Adrenal gland (tissue), 12 donors: Measurements from ENCODE around the gene GNPAT. TPM values are rescaled to one million over a fixed set of nuclear protein-coding genes. Genes with fewer than 3 reads are reported as not detected.

Experiments
- DNase-seq, 7 donors: peaks; one replicate each; pipeline ENCODE4 v3.0.0-alpha.2; 2019 to 2020
- H3K27ac ChIP-seq, 5 donors: fragments of 200-600 bp; sonication (generic) in 4 of 5; 1 replicate in 3 of 5; 2 replicates in 2 of 5; pipeline versions ENCODE4 v1.5.1 to v1.8.0; 2016 to 2020; ENCODE audit warnings: mild to moderate bottlenecking in 1 of 5
- H3K27me3 ChIP-seq: fragments of 200-600 bp; 2 replicates; pipeline ENCODE4 v1.8.0; 2021
- H3K36me3 ChIP-seq, 2 donors: fragments of 200-600 bp; replicated peaks in 1 of 2; 1 replicate in 1 of 2; 2 replicates in 1 of 2; pipeline versions ENCODE4 v1.5.1 to v1.8.0; 2018 to 2022
- H3K4me1 ChIP-seq, 2 donors: fragments of 200-600 bp; replicated peaks in 1 of 2; 1 replicate in 1 of 2; 2 replicates in 1 of 2; pipeline versions ENCODE4 v1.5.1 to v1.8.0; 2018 to 2021
- H3K4me3 ChIP-seq, 4 donors: fragments of 200-600 bp; sonication (generic) in 3 of 4; one replicate each; pipeline ENCODE4 v1.5.1; 2016 to 2018
- H3K9me3 ChIP-seq, 3 donors: fragments of 200-600 bp; sonication (generic) in 1 of 3; replicated peaks in 1 of 3; 1 replicate in 2 of 3; 2 replicates in 1 of 3; pipeline versions ENCODE4 v1.5.1 to v1.8.0; 2016 to 2021
- POLR2A ChIP-seq, 2 donors: fragments of 450-650 bp; IDR thresholded peaks; one replicate each; pipeline ENCODE4 v1.6.1; 2017; ENCODE audit warnings: antibody characterized with exemption in 2 of 2, mild to moderate bottlenecking in 2 of 2, moderate library complexity in 1 of 2
- WGBS, 4 donors: extraction: QIAGEN DNeasy Blood & Tissue Kit in 2 of 4; methylation state at CpG; one replicate each; pipeline versions ENCODE4 v1.1.5 to v1.1.7; 2013 to 2017; 5-methylcytosine and 5-hydroxymethylcytosine counted together
- intact Hi-C, 2 donors: fragments of 100-400 bp; cut with DNase I; formaldehyde crosslinking; loops; one replicate each; pipeline versions ENCODE4 v1.14.1 to v1.15.0; 2022 to 2023
- polyA plus RNA-seq, 3 donors: library from polyadenylated mRNA; stranded (reverse); fragments of 200-250 nt in 2 of 3; fragments of 350-450 nt in 1 of 3; fragmentation: Illumina TruSeq in 1 of 3; extraction: RNeasy Lipid Tissue Mini Kit (QIAGEN cat#74804) in 1 of 3; gene quantifications; one replicate each; pipeline ENCODE4 v1.2.3, GENCODE V29; 2013 to 2014
- total RNA-seq, 9 donors: library from RNA; depleted of rRNA in 4 of 9; stranded (reverse); fragments of >200 nt in 4 of 9; fragments of 120-200 nt in 1 of 9; fragmentation: NEBNext Ultra II Directional in 1 of 9; extraction: Animal tissue kit (Norgen Biotek cat#: 25700) in 1 of 9; gene quantifications; one replicate each; pipeline versions ENCODE4 v1.1.0 to v1.2.4, GENCODE V29; 2013 to 2023
- TF ChIP-seq, protein P1 (sequence below), 6 experiments: fragments of 450-650 bp in 4 of 6; fragments of 200-600 bp in 2 of 6; sonication (generic) in 1 of 6; IDR thresholded peaks; 1 replicate in 5 of 6; 2 replicates in 1 of 6; pipeline versions ENCODE4 v1.5.1 to v1.8.0; 2016 to 2021; ENCODE audit warnings: antibody characterized with exemption in 6 of 6, mild to moderate bottlenecking in 2 of 6, moderate library complexity in 1 of 6
- donor health status: healthy with polysubstance abuse.
- donor health status: Bipolar disorder and iron deficiency.
- donor health status: DM: yes; HTN: yes; CAD: no.
- donor health status: DM: no; HTN: no; CAD: no.
- donor health status: DM: no; HTN: no; CAD: no.
- donor health status: DM: yes; HTN: yes; CAD: no.

The GNPAT gene
- total and polyA plus RNA-seq, 12 donors, result 27.0 to 91.9 (median 49.7) TPM

DNA sequence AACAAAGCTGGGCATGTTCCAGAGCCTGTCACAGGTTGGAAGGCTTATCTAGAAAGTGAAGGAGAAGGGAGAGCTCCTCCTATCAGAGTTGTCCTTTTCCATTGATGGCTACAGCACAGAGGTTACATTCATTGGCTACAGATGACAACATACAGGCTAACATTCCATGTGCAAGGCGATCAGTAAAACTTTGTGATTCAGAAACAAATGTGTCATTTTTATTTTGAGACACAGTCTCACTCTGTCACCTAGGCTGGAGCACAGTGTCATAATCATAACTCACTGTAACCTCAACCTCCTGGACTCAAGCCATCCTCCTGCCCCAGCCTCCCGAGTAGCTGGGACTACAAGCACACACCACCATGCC lies 46.6 kb upstream of the GNPAT start:
- WGBS, 4 donors, result 77 to 92% (median 85%) methylated on average over 2 of the region's 2 CpGs
- H3K27me3 ChIP-seq, result no peaks in the 10 kb centered on the region
- H3K27ac ChIP-seq, result no peak overlapping the region

DNA sequence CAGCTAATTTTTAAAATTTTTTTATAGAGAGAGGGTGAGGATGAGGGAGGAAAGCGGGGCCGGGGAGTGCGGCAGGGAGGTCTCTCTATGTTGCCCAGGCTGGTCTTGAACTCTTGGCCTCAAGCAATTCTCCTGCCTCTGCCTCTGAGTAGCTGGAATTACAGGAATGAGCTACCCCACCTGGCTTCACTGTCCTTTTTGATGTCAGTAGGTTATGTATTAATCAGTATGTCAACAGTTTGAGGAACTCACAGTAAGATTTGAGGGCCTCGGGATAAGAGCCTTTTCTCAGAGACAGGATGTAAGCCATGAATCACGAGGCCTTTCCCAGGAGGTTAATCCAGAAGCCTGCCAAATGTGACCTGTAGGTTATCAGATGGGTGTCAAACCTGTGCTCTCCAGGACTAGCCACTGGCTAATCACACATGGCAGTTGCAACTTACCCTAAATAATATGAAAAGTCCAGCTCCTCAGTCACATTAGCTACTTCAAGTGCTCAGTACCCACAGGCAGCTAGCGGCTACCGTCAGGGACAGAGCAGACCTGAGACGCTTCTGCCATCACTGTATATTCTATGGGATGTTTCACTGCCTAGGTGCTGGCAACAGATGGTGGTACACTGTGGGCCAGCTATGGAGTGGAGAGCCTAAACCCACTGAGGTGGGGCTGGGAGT lies 46.0 kb upstream of the GNPAT start:
- Histone ChIP-seq H3K27ac (no peak overlapping the region), H3K27me3 (no peaks in the 10 kb centered on the region), H3K36me3 (no peaks in the 10 kb centered on the region), H3K4me1 (peaks cover 0 to 6% of the 10 kb centered on the region in 2 donors), H3K4me3 (no peak overlapping the region), H3K9me3 (no peaks in the 10 kb centered on the region)
- intact Hi-C loops, result no loop called here
- WGBS, 4 donors, result 82 to 88% (median 84%) methylated on average over 5 to 8 of the region's 8 CpGs
- DNase-seq, result no peak
- TF ChIP-seq, protein P1, sequence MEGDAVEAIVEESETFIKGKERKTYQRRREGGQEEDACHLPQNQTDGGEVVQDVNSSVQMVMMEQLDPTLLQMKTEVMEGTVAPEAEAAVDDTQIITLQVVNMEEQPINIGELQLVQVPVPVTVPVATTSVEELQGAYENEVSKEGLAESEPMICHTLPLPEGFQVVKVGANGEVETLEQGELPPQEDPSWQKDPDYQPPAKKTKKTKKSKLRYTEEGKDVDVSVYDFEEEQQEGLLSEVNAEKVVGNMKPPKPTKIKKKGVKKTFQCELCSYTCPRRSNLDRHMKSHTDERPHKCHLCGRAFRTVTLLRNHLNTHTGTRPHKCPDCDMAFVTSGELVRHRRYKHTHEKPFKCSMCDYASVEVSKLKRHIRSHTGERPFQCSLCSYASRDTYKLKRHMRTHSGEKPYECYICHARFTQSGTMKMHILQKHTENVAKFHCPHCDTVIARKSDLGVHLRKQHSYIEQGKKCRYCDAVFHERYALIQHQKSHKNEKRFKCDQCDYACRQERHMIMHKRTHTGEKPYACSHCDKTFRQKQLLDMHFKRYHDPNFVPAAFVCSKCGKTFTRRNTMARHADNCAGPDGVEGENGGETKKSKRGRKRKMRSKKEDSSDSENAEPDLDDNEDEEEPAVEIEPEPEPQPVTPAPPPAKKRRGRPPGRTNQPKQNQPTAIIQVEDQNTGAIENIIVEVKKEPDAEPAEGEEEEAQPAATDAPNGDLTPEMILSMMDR (IDR thresholded peaks at IDR 0.05), result no peak
- no peak for TF ChIP-seq POLR2A (IDR thresholded peaks at IDR 0.05)

More for the DNA sequence above, 46.6 kb upstream of the GNPAT start:
- DNase-seq, result no peak
- no peaks in the 10 kb centered on the region for H3K36me3 ChIP-seq
- H3K9me3 ChIP-seq, result no peaks in the 10 kb centered on the region
- TF ChIP-seq POLR2A (IDR thresholded peaks at IDR 0.05), result no peak
- TF ChIP-seq, protein P1 (IDR thresholded peaks at IDR 0.05), result no peak
- H3K4me1 ChIP-seq, result peaks cover 0 to 6% of the 10 kb centered on the region in 2 donors
- H3K4me3 ChIP-seq, result no peak overlapping the region
- intact Hi-C loops, result no loop called here

DNA sequence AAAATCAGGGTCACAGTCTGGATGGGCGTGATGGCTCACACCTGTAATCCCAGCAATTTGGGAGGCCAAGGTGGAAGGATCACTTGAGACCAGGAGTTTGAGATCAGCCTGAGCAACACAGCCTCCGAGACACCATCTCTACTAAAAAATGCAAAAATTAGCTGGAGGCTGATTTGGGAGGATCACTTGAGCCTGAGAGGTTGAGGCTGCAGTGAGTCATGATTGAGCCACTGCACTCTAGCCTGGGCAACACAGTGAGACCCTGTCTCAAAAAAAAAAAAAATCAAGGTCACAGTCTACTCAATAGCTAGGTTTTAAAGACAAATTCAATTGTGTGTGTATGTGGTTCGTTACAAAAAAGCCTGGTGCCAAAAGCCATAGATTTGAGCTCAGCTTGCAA lies 44.7 kb upstream of the GNPAT start:
- WGBS, 4 donors, result 82 to 100% (median 91%) methylated on average over 3 of the region's 3 CpGs
- TF ChIP-seq, protein P1 (IDR thresholded peaks at IDR 0.05), result no peak
- no peak for TF ChIP-seq POLR2A (IDR thresholded peaks at IDR 0.05)
- H3K36me3 ChIP-seq, result no peaks in the 10 kb centered on the region
- DNase-seq, result no peak
- H3K27ac ChIP-seq, result no peak overlapping the region
- H3K27me3 ChIP-seq, result no peaks in the 10 kb centered on the region
- no peaks in the 10 kb centered on the region for H3K9me3 ChIP-seq
- peaks cover 6 to 11% of the 10 kb centered on the region in 2 donors for H3K4me1 ChIP-seq
- intact Hi-C loops, result no loop called here
- no peak overlapping the region for H3K4me3 ChIP-seq

- Histone ChIP-seq H3K27me3 (no peaks in the 10 kb centered on the region), H3K36me3 (no peaks in the 10 kb centered on the region), H3K4me1 (peaks cover 6 to 11% of the 10 kb centered on the region in 2 donors), H3K4me3 (no peak overlapping the region), H3K27ac (no peak overlapping the region), H3K9me3 (no peaks in the 10 kb centered on the region)
- no peak for DNase-seq
- no peak for TF ChIP-seq POLR2A (IDR thresholded peaks at IDR 0.05)
- TF ChIP-seq, protein P1 (IDR thresholded peaks at IDR 0.05), result no peak
- intact Hi-C loops, result no loop called here
- WGBS, 4 donors, result 81 to 100% (median 91%) methylated on average over 1 to 2 of the region's 2 CpGs
These were observed 44.3 kb upstream of the GNPAT start for GRCh38 chr1:231196728-231197127.
